MCF 10A (cell line): ENCODE data around the gene SLC34A1. TPM values are rescaled to one million over a fixed set of nuclear protein-coding genes. Genes with fewer than 3 reads are reported as not detected.
A peak's percentile ranks its signal among the peaks of the same experiment; 100 is the strongest.

Experiments used
- BruUV-seq: library from RNA; stranded (reverse); fragments of 400-500 nt; replicated peaks from 2 replicates; lab custom pipeline; 2021; lab: Mats Ljungman, UMichigan
- CTCF ChIA-PET: fragments of 300-600 bp; sonication (Branson Sonifier 250); formaldehyde crosslinking; extraction: SDS; loops from one replicate; lab custom pipeline; 2021; ENCODE audit warnings: antibody characterized with exemption, inconsistent platforms; lab: Yijun Ruan, JAX
- POLR2A ChIA-PET: fragments of 300-600, 350-650 bp; sonication (Branson Sonifier 250); formaldehyde crosslinking; extraction: SDS; loops from one replicate; lab custom pipeline; 2020; ENCODE audit warnings: antibody characterized with exemption, inconsistent platforms; lab: Yijun Ruan, JAX
- DNase-seq: peaks from one replicate; pipeline ENCODE4 v3.0.0-alpha.2; 2018; ENCODE audit not compliant: unreplicated experiment
- H3K27ac Mint-ChIP-seq: one replicate; pipeline ENCODE4 v1.8.0; 2022; ENCODE audit warnings: mild to moderate bottlenecking, low read depth, mixed read lengths; ENCODE audit not compliant: unreplicated experiment
- H3K27me3 Mint-ChIP-seq: one replicate; pipeline ENCODE4 v1.8.0; 2022; ENCODE audit warnings: mixed read lengths; ENCODE audit not compliant: insufficient read depth, unreplicated experiment
- H3K36me3 Mint-ChIP-seq: one replicate; pipeline ENCODE4 v1.8.0; 2022; ENCODE audit warnings: mild to moderate bottlenecking, moderate library complexity, mixed read lengths; ENCODE audit not compliant: insufficient read depth, unreplicated experiment
- H3K4me1 Mint-ChIP-seq: one replicate; pipeline ENCODE4 v1.8.0; 2022; ENCODE audit warnings: mixed read lengths; ENCODE audit not compliant: insufficient read depth, unreplicated experiment
- H3K4me3 Mint-ChIP-seq: one replicate; pipeline ENCODE4 v1.8.0; 2022; ENCODE audit warnings: mild to moderate bottlenecking, moderate library complexity, mixed read lengths; ENCODE audit not compliant: unreplicated experiment
- H3K9me3 Mint-ChIP-seq: one replicate; pipeline ENCODE4 v1.8.0; 2022; ENCODE audit warnings: mixed read lengths; ENCODE audit not compliant: unreplicated experiment
- CTCF ChIP-seq: fragments of 200-600 bp; IDR thresholded peaks from one replicate; pipeline ENCODE4 v1.8.0; 2022; ENCODE audit warnings: antibody characterized with exemption, mild to moderate bottlenecking; ENCODE audit not compliant: unreplicated experiment
- intact Hi-C: fragments of 100-400 bp; cut with micrococcal nuclease; formaldehyde crosslinking; loops from 2 replicates; pipeline ENCODE4 v1.14.1; 2022
- total RNA-seq: library from RNA; stranded (reverse); gene quantifications from 2 replicates; pipeline ENCODE4 v1.2.3, GENCODE V29; 2022

Gene SLC34A1
- total RNA-seq, 1 experiment from 2014 or later, result not detected

GRCh38 chr5:177405312-177405711 is 21.1 kb downstream of the SLC34A1 start:
- peaks cover 25% of the 10 kb centered on the region for H3K4me1 Mint-ChIP-seq
- peaks cover 19% of the 10 kb centered on the region for H3K36me3 Mint-ChIP-seq
- peak overlapping the region; percentile 85 for H3K27ac Mint-ChIP-seq
- H3K9me3 Mint-ChIP-seq, result no peaks in the 10 kb centered on the region
- H3K27me3 Mint-ChIP-seq, result no peaks in the 10 kb centered on the region
- TF ChIP-seq CTCF, result no peak
- BruUV-seq, result no TSS peak
- H3K4me3 Mint-ChIP-seq, result peak overlapping the region; percentile 87
- ChIA-PET CTCF (interaction anchor here (0.6 to 8.5 kb wide), 22 partner anchors 10 to 392 kb away, joined by 3 to 277 read pairs (median 11); partner anchors contain the start of genes DOK3, GRK6 and PRR7), POLR2A (interaction anchor here (0.6 to 7.3 kb wide), 7 partner anchors 10 to 449 kb away, joined by 3 to 202 read pairs (median 36); partner anchors contain the start of genes GRK6, PDLIM7 and PRR7)
- intact Hi-C loops, result no loop called here
- DNase-seq, result no peak

GRCh38 chr5:177405805-177406204 is 21.6 kb downstream of the SLC34A1 start:
- DNase-seq, result no peak
- TF ChIP-seq CTCF, result no peak
- no peak overlapping the region for H3K4me3 Mint-ChIP-seq
- intact Hi-C loops, result no loop called here
- no peaks in the 10 kb centered on the region for H3K9me3 Mint-ChIP-seq
- H3K36me3 Mint-ChIP-seq, result peaks cover 21% of the 10 kb centered on the region
- ChIA-PET POLR2A (interaction anchor here (1.1 to 7.3 kb wide), 6 partner anchors 10 to 92 kb away, joined by 3 to 202 read pairs (median 64); partner anchors contain the start of genes GRK6, PDLIM7 and PRR7), CTCF (interaction anchor here (5.5 to 8.5 kb wide), 5 partner anchors 14 to 96 kb away, joined by 55 to 277 read pairs (median 134); partner anchors contain the start of genes GRK6 and PRR7)
- H3K4me1 Mint-ChIP-seq, result peaks cover 25% of the 10 kb centered on the region
- no peaks in the 10 kb centered on the region for H3K27me3 Mint-ChIP-seq
- H3K27ac Mint-ChIP-seq, result no peak overlapping the region
- no TSS peak for BruUV-seq

GRCh38 chr5:177409043-177409801 is 25.0 kb downstream of the SLC34A1 start, which contains the start of gene F12:
Gene F12, minus strand, starts transcription at chr5:177409564. Its CDS starts 37 bp downstream, at chr5:177409527.
- no peak within 1 kb of the TSS for H3K4me3 Mint-ChIP-seq
- TF ChIP-seq CTCF, result no peak
- H3K27me3 Mint-ChIP-seq, result no peaks in the 10 kb centered on the region
- POLR2A ChIA-PET, result interaction anchor here (0.8 to 1.9 kb wide), 3 partner anchors 17 to 87 kb away, joined by 3 to 13 read pairs (median 4); partner anchors contain the start of genes GRK6 and PRR7
- no peaks in the 10 kb centered on the region for H3K9me3 Mint-ChIP-seq
- H3K4me1 Mint-ChIP-seq, result peaks cover 11% of the 10 kb centered on the region
- H3K27ac Mint-ChIP-seq, result no peak within 1 kb of the TSS
- H3K36me3 Mint-ChIP-seq, result peaks cover 15% of the 10 kb centered on the region
- CTCF ChIA-PET, result interaction anchor here (0.6 to 8.5 kb wide), 15 partner anchors 17 to 340 kb away, joined by 3 to 134 read pairs (median 4); partner anchors contain the start of genes GRK6 and PDLIM7
- intact Hi-C loops, result no loop called here
- no peak for DNase-seq
- BruUV-seq, result no TSS peak

- Mint-ChIP-seq H3K27me3 (no peaks in the 10 kb centered on the region), H3K36me3 (peaks cover 8% of the 10 kb centered on the region), H3K9me3 (no peaks in the 10 kb centered on the region), H3K4me3 (no peak overlapping the region), H3K4me1 (no peaks in the 10 kb centered on the region), H3K27ac (no peak overlapping the region)
- ChIA-PET POLR2A (no interaction called here), CTCF (interaction anchor here (0.6 to 2.0 kb wide), 2 partner anchors 20 to 101 kb away, joined by 3 to 10 read pairs; no protein-coding TSS in a partner anchor)
- no peak for DNase-seq
- BruUV-seq, result no TSS peak
- TF ChIP-seq CTCF, result no peak
- intact Hi-C loops, result no loop called here
Measured at GRCh38 chr5:177410575-177410974, 26.3 kb downstream of the SLC34A1 start.
